MG63 (cell line): ENCODE results near the gene TMA16. TPM values are rescaled to one million over a fixed set of nuclear protein-coding genes. Genes with fewer than 3 reads are reported as not detected.

Experiments
- DNase-seq: peaks from one replicate; pipeline ENCODE4 v3.0.0-alpha.2; 2020
- H3K27me3 ChIP-seq: fragments of 250-450 bp; sonication (Bioruptor Pico); 2 replicates; pipeline ENCODE4 v1.5.1; 2020; ENCODE audit warnings: mild to moderate bottlenecking, moderate library complexity
- H3K36me3 ChIP-seq: fragments of 250-450 bp; sonication (Bioruptor Pico); 2 replicates; pipeline ENCODE4 v1.5.1; 2020; ENCODE audit warnings: mild to moderate bottlenecking, moderate library complexity
- H3K4me3 ChIP-seq: fragments of 250-450 bp; sonication (Bioruptor Pico); 2 replicates; pipeline ENCODE4 v1.5.1; 2020; ENCODE audit warnings: mild to moderate bottlenecking, moderate library complexity
- H3K9me3 ChIP-seq: fragments of 250-450 bp; sonication (Bioruptor Pico); 2 replicates; pipeline ENCODE4 v1.5.1; 2020; ENCODE audit warnings: mild to moderate bottlenecking, moderate library complexity
- total RNA-seq: library from RNA; depleted of rRNA; stranded (reverse); fragments of >200 nt; shearing (Covaris generic); gene quantifications from 2 replicates; pipeline ENCODE4 v1.2.3, GENCODE V29; 2014; ENCODE audit warnings: low replicate concordance

The TMA16 gene
- total RNA-seq, 1 experiment from 2014 or later = 51.8 TPM

- H3K4me3 ChIP-seq = peak overlapping the region; percentile 17
- H3K36me3 ChIP-seq = no peaks in the 10 kb centered on the region
- DNase-seq = peak; percentile 50
Observed at GRCh38 chr4:163544407-163545038, 50.0 kb downstream of the TMA16 start.

GRCh38 chr4:163548481-163549243, 54.2 kb downstream of the TMA16 start:
- Histone ChIP-seq H3K27me3 (no peaks in the 10 kb centered on the region), H3K4me3 (no peak overlapping the region), H3K36me3 (no peaks in the 10 kb centered on the region), H3K9me3 (no peaks in the 10 kb centered on the region)
- no peak for DNase-seq

More at GRCh38 chr4:163544407-163545038, 50.0 kb downstream of the TMA16 start:
- Histone ChIP-seq H3K9me3 (no peaks in the 10 kb centered on the region), H3K27me3 (no peaks in the 10 kb centered on the region)

- no peak overlapping the region for H3K4me3 ChIP-seq
- H3K27me3 ChIP-seq = no peaks in the 10 kb centered on the region
- H3K9me3 ChIP-seq = no peaks in the 10 kb centered on the region
- no peaks in the 10 kb centered on the region for H3K36me3 ChIP-seq
- DNase-seq = no peak
Observed at GRCh38 chr4:163550869-163551267, 56.4 kb downstream of the TMA16 start.

GRCh38 chr4:163553146-163553545, 58.7 kb downstream of the TMA16 start:
- Histone ChIP-seq H3K9me3 (no peaks in the 10 kb centered on the region), H3K4me3 (no peak overlapping the region), H3K36me3 (no peaks in the 10 kb centered on the region), H3K27me3 (no peaks in the 10 kb centered on the region)
- DNase-seq = no peak

- Histone ChIP-seq H3K4me3 (no peak overlapping the region), H3K36me3 (no peaks in the 10 kb centered on the region), H3K27me3 (no peaks in the 10 kb centered on the region), H3K9me3 (no peaks in the 10 kb centered on the region)
- no peak for DNase-seq
Observed at GRCh38 chr4:163554870-163555465, 60.5 kb downstream of the TMA16 start.

GRCh38 chr4:163556177-163556576, 61.7 kb downstream of the TMA16 start:
- H3K36me3 ChIP-seq = no peaks in the 10 kb centered on the region
- no peak for DNase-seq
- H3K4me3 ChIP-seq = no peak overlapping the region
- H3K27me3 ChIP-seq = no peaks in the 10 kb centered on the region
- H3K9me3 ChIP-seq = no peaks in the 10 kb centered on the region

GRCh38 chr4:163556650-163557391, 62.3 kb downstream of the TMA16 start:
- H3K36me3 ChIP-seq = no peaks in the 10 kb centered on the region
- DNase-seq = no peak
- H3K4me3 ChIP-seq = no peak overlapping the region
- H3K9me3 ChIP-seq = no peaks in the 10 kb centered on the region
- no peaks in the 10 kb centered on the region for H3K27me3 ChIP-seq

GRCh38 chr4:163558539-163559044, 64.1 kb downstream of the TMA16 start:
- Histone ChIP-seq H3K4me3 (no peak overlapping the region), H3K9me3 (no peaks in the 10 kb centered on the region), H3K27me3 (no peaks in the 10 kb centered on the region), H3K36me3 (no peaks in the 10 kb centered on the region)
- no peak for DNase-seq

- Histone ChIP-seq H3K4me3 (no peak overlapping the region), H3K36me3 (no peaks in the 10 kb centered on the region), H3K27me3 (no peaks in the 10 kb centered on the region), H3K9me3 (no peaks in the 10 kb centered on the region)
- DNase-seq = no peak
Observed at GRCh38 chr4:163562496-163562895, 68.0 kb downstream of the TMA16 start.

GRCh38 chr4:163563592-163563991, 69.1 kb downstream of the TMA16 start:
- no peak overlapping the region for H3K4me3 ChIP-seq
- no peaks in the 10 kb centered on the region for H3K9me3 ChIP-seq
- H3K27me3 ChIP-seq = no peaks in the 10 kb centered on the region

GRCh38 chr4:163564221-163564720, 69.8 kb downstream of the TMA16 start:
- no peaks in the 10 kb centered on the region for H3K36me3 ChIP-seq

More at GRCh38 chr4:163563592-163563991, 69.1 kb downstream of the TMA16 start:
- DNase-seq = no peak
- H3K36me3 ChIP-seq = no peaks in the 10 kb centered on the region

GRCh38 chr4:163565226-163566135, 71.0 kb downstream of the TMA16 start:
- no peak overlapping the region for H3K4me3 ChIP-seq
- H3K27me3 ChIP-seq = no peaks in the 10 kb centered on the region
- H3K36me3 ChIP-seq = no peaks in the 10 kb centered on the region
- no peak for DNase-seq
- no peaks in the 10 kb centered on the region for H3K9me3 ChIP-seq

More at GRCh38 chr4:163564221-163564720, 69.8 kb downstream of the TMA16 start:
- no peaks in the 10 kb centered on the region for H3K27me3 ChIP-seq
- no peak overlapping the region for H3K4me3 ChIP-seq
- H3K9me3 ChIP-seq = no peaks in the 10 kb centered on the region
- DNase-seq = no peak

GRCh38 chr4:163566257-163566796, 71.8 kb downstream of the TMA16 start:
- no peak for DNase-seq
- no peaks in the 10 kb centered on the region for H3K36me3 ChIP-seq
- no peaks in the 10 kb centered on the region for H3K27me3 ChIP-seq
- H3K4me3 ChIP-seq = no peak overlapping the region
- no peaks in the 10 kb centered on the region for H3K9me3 ChIP-seq

GRCh38 chr4:163568843-163569242, 74.4 kb downstream of the TMA16 start:
- H3K9me3 ChIP-seq = no peaks in the 10 kb centered on the region
- no peak overlapping the region for H3K4me3 ChIP-seq
- no peak for DNase-seq
- H3K27me3 ChIP-seq = no peaks in the 10 kb centered on the region
- H3K36me3 ChIP-seq = no peaks in the 10 kb centered on the region
